Type B pancreatic cell (in vitro differentiated cells): ENCODE data around the gene COL8A1. TPM values are rescaled to one million over a fixed set of nuclear protein-coding genes. Genes with fewer than 3 reads are reported as not detected.

Source experiments
- DNase-seq: peaks from one replicate; pipeline ENCODE4 v3.0.0; 2021; ENCODE audit warnings: mixed read lengths; ENCODE audit not compliant: unreplicated experiment; ENCODE audit errors: extremely low spot score
- H3K27ac Mint-ChIP-seq: 2 replicates; pipeline ENCODE4 v1.8.0; 2021; ENCODE audit warnings: mild to moderate bottlenecking, mixed read lengths
- H3K27me3 Mint-ChIP-seq: 2 replicates; pipeline ENCODE4 v1.8.0; 2021; ENCODE audit warnings: mixed read lengths
- H3K36me3 Mint-ChIP-seq: 2 replicates; pipeline ENCODE4 v1.8.0; 2021; ENCODE audit warnings: mixed read lengths
- H3K4me1 Mint-ChIP-seq: one replicate; pipeline ENCODE4 v1.8.0; 2021; ENCODE audit warnings: mixed read lengths; ENCODE audit not compliant: unreplicated experiment
- H3K4me3 Mint-ChIP-seq: 2 replicates; pipeline ENCODE4 v1.8.0; 2021; ENCODE audit warnings: mild to moderate bottlenecking, mixed read lengths
- H3K9me3 Mint-ChIP-seq: 2 replicates; pipeline ENCODE4 v1.8.0; 2021; ENCODE audit warnings: mixed read lengths
- CTCF ChIP-seq: fragments of 200-600 bp; sonication (generic); conservative IDR thresholded peaks from 2 replicates; pipeline ENCODE4 v1.5.0; 2021; ENCODE audit warnings: antibody characterized with exemption, mild to moderate bottlenecking
- total RNA-seq: library from RNA; stranded (reverse); gene quantifications from 2 replicates; pipeline ENCODE4 v1.2.1, GENCODE V29; 2021; ENCODE audit warnings: low replicate concordance

COL8A1 gene
- total RNA-seq, 1 donor from 2014 or later: 2.6 TPM

- Mint-ChIP-seq H3K36me3 (no peaks in the 10 kb centered on the region), H3K27me3 (peaks cover 77% of the 10 kb centered on the region), H3K4me1 (peaks cover 18% of the 10 kb centered on the region), H3K4me3 (no peak overlapping the region), H3K9me3 (no peaks in the 10 kb centered on the region), H3K27ac (no peak overlapping the region)
- no peak for TF ChIP-seq CTCF
- no peak for DNase-seq
Measured at GRCh38 chr3:99634881-99635280, 3.5 kb upstream of the COL8A1 start.

GRCh38 chr3:99635348-99635747 lies 3.0 kb upstream of the COL8A1 start:
- Mint-ChIP-seq H3K36me3 (no peaks in the 10 kb centered on the region), H3K9me3 (no peaks in the 10 kb centered on the region), H3K27me3 (peaks cover 82% of the 10 kb centered on the region), H3K4me1 (peaks cover 18% of the 10 kb centered on the region), H3K4me3 (no peak overlapping the region), H3K27ac (no peak overlapping the region)
- no peak for TF ChIP-seq CTCF
- no peak for DNase-seq

GRCh38 chr3:99637016-99637367 lies 1.4 kb upstream of the COL8A1 start:
- no peak for TF ChIP-seq CTCF
- H3K4me3 Mint-ChIP-seq: peak overlapping the region; percentile 91
- H3K4me1 Mint-ChIP-seq: peaks cover 18% of the 10 kb centered on the region
- no peak for DNase-seq
- H3K27me3 Mint-ChIP-seq: peaks cover 89% of the 10 kb centered on the region
- no peak overlapping the region for H3K27ac Mint-ChIP-seq
- H3K9me3 Mint-ChIP-seq: no peaks in the 10 kb centered on the region
- H3K36me3 Mint-ChIP-seq: no peaks in the 10 kb centered on the region

- Mint-ChIP-seq H3K4me3 (peak overlapping the region; percentile 91), H3K27me3 (peaks cover 90% of the 10 kb centered on the region), H3K4me1 (peaks cover 18% of the 10 kb centered on the region), H3K27ac (peak overlapping the region; percentile 33), H3K36me3 (no peaks in the 10 kb centered on the region), H3K9me3 (no peaks in the 10 kb centered on the region)
- TF ChIP-seq CTCF: no peak
- no peak for DNase-seq
Measured at GRCh38 chr3:99637368-99638111, 854 bp upstream of the COL8A1 start.

- TF ChIP-seq CTCF: no peak
- Mint-ChIP-seq H3K9me3 (no peaks in the 10 kb centered on the region), H3K27ac (no peak overlapping the region), H3K36me3 (no peaks in the 10 kb centered on the region), H3K27me3 (peaks cover 89% of the 10 kb centered on the region), H3K4me1 (peaks cover 18% of the 10 kb centered on the region), H3K4me3 (peak overlapping the region; percentile 20)
- no peak for DNase-seq
Measured at GRCh38 chr3:99639579-99639978, 1.2 kb downstream of the COL8A1 start.
